Measurements from ENCODE around the gene THADA.

GRCh38 chr2:43223521-43224001 is 372.3 kb downstream of the THADA start:
- no peak for TF ChIP-seq CTCF (IDR thresholded peaks at IDR 0.05; ENCODE audit: extremely low read depth in 1 of 2, insufficient read depth in 1 of 2, low read depth in 1 of 2, low read length in 2 of 2)
- TF ChIP-seq POLR2A (IDR thresholded peaks at IDR 0.05; ENCODE audit: low read depth, low read length): peak; percentile 26
- TF ChIP-seq EZH2 (IDR thresholded peaks at IDR 0.05; ENCODE audit: borderline replicate concordance, low read depth, low read length, severe bottlenecking): no peak

Data from endothelial cell of umbilical vein (primary cell).